ENCODE measurements around the gene REPIN1.

Gene REPIN1

GRCh38 chr7:150413640-150414081 lies 45.0 kb downstream of the REPIN1 start:
- TF ChIP-seq CTCF (IDR thresholded peaks at IDR 0.05; ENCODE audit: low read depth, low read length, missing control alignments), result no peak

GRCh38 chr7:150415161-150416153 lies 46.8 kb downstream of the REPIN1 start:
- TF ChIP-seq CTCF (IDR thresholded peaks at IDR 0.05; ENCODE audit: low read depth, low read length, missing control alignments), result no peak
- no peak for DNase-seq (ENCODE audit: low read depth)
- H3K4me3 ChIP-seq (ENCODE audit: low read depth, low read length), result no peak overlapping the region

More at GRCh38 chr7:150413640-150414081, 45.0 kb downstream of the REPIN1 start:
- no peak overlapping the region for H3K4me3 ChIP-seq (ENCODE audit: low read depth, low read length)
- DNase-seq (ENCODE audit: low read depth), result no peak

- DNase-seq (ENCODE audit: low read depth), result no peak
- H3K4me3 ChIP-seq (ENCODE audit: low read depth, low read length), result no peak overlapping the region
- TF ChIP-seq CTCF (IDR thresholded peaks at IDR 0.05; ENCODE audit: low read depth, low read length, missing control alignments), result no peak
These were observed 48.6 kb downstream of the REPIN1 start for GRCh38 chr7:150417239-150417638.

GRCh38 chr7:150417863-150418262 lies 49.2 kb downstream of the REPIN1 start:
- DNase-seq (ENCODE audit: low read depth), result no peak
- TF ChIP-seq CTCF (IDR thresholded peaks at IDR 0.05; ENCODE audit: low read depth, low read length, missing control alignments), result peak; percentile 18
- no peak overlapping the region for H3K4me3 ChIP-seq (ENCODE audit: low read depth, low read length)

- TF ChIP-seq CTCF (IDR thresholded peaks at IDR 0.05; ENCODE audit: low read depth, low read length, missing control alignments), result no peak
- DNase-seq (ENCODE audit: low read depth), result no peak
These were observed 51.6 kb downstream of the REPIN1 start for GRCh38 chr7:150420242-150420641.

GRCh38 chr7:150420987-150421674 lies 52.5 kb downstream of the REPIN1 start:
- TF ChIP-seq CTCF (IDR thresholded peaks at IDR 0.05; ENCODE audit: low read depth, low read length, missing control alignments), result peak; percentile 84
- DNase-seq (ENCODE audit: low read depth), result no peak
- no peak overlapping the region for H3K4me3 ChIP-seq (ENCODE audit: low read depth, low read length)

More at GRCh38 chr7:150420242-150420641, 51.6 kb downstream of the REPIN1 start:
- no peak overlapping the region for H3K4me3 ChIP-seq (ENCODE audit: low read depth, low read length)

Measured in GM12864 (cell line).